Activated naive CD4-positive, alpha-beta T cell treated with anti-CD3 and anti-CD28 coated beads, Interleukin-2, amount 10 ng/mL, durations not matched to agents 7 days and 5 days (primary cell): Measurements from ENCODE around the gene RBM17.
"Not testable (repeated sequence)": the region's sequence is repeated elsewhere in the genome, so short reads cannot be mapped to it uniquely, and the experiment has no call there.

Source experiments
- CTCF ChIA-PET: fragments of 350-600 bp; sonication (Branson Sonifier 250); formaldehyde crosslinking; loops from one replicate; lab custom pipeline; 2021; ENCODE audit warnings: antibody characterized with exemption; lab: Charles Lee
- DNase-seq: peaks from one replicate; pipeline ENCODE4 v3.0.0-alpha.2; 2020
- H3K27ac Mint-ChIP-seq: one replicate; pipeline ENCODE4 v1.8.0; 2021; ENCODE audit warnings: mild to moderate bottlenecking, moderate library complexity, mixed read lengths
- H3K27me3 Mint-ChIP-seq: one replicate; pipeline ENCODE4 v1.8.0; 2021; ENCODE audit warnings: mild to moderate bottlenecking, mixed read lengths
- H3K36me3 Mint-ChIP-seq: one replicate; pipeline ENCODE4 v1.8.0; 2021; ENCODE audit warnings: mixed read lengths
- H3K4me1 Mint-ChIP-seq: one replicate; pipeline ENCODE4 v1.8.0; 2021; ENCODE audit warnings: mixed read lengths
- H3K4me3 Mint-ChIP-seq: one replicate; pipeline ENCODE4 v1.8.0; 2021; ENCODE audit warnings: mild to moderate bottlenecking, moderate library complexity, mixed read lengths
- H3K9me3 Mint-ChIP-seq: one replicate; pipeline ENCODE4 v1.8.0; 2021; ENCODE audit warnings: mixed read lengths

The RBM17 gene

GRCh38 chr10:6133331-6134098 is 44.7 kb downstream of the RBM17 start:
- peaks cover 59% of the 10 kb centered on the region for H3K4me1 Mint-ChIP-seq
- no peaks in the 10 kb centered on the region for H3K9me3 Mint-ChIP-seq
- no peak overlapping the region for H3K27ac Mint-ChIP-seq
- H3K4me3 Mint-ChIP-seq, result no peak overlapping the region
- DNase-seq, result no peak
- CTCF ChIA-PET, result no interaction called here
- H3K36me3 Mint-ChIP-seq, result no peaks in the 10 kb centered on the region
- H3K27me3 Mint-ChIP-seq, result peaks cover 62% of the 10 kb centered on the region

GRCh38 chr10:6134099-6134823 is 45.4 kb downstream of the RBM17 start:
- peaks cover 63% of the 10 kb centered on the region for H3K27me3 Mint-ChIP-seq
- CTCF ChIA-PET, result interaction anchor here (1.2 kb wide), 1 partner anchor 66 kb away, joined by 3 read pairs; no protein-coding TSS in a partner anchor
- no peak for DNase-seq
- H3K4me1 Mint-ChIP-seq, result peaks cover 55% of the 10 kb centered on the region
- H3K4me3 Mint-ChIP-seq, result no peak overlapping the region
- H3K9me3 Mint-ChIP-seq, result no peaks in the 10 kb centered on the region
- no peak overlapping the region for H3K27ac Mint-ChIP-seq
- no peaks in the 10 kb centered on the region for H3K36me3 Mint-ChIP-seq

GRCh38 chr10:6135039-6135438 is 46.2 kb downstream of the RBM17 start:
- Mint-ChIP-seq H3K4me1 (peaks cover 54% of the 10 kb centered on the region), H3K9me3 (no peaks in the 10 kb centered on the region), H3K4me3 (no peak overlapping the region), H3K27ac (no peak overlapping the region), H3K36me3 (no peaks in the 10 kb centered on the region), H3K27me3 (peaks cover 62% of the 10 kb centered on the region)
- CTCF ChIA-PET, result interaction anchor here (0.8 to 3.3 kb wide), 4 partner anchors 9 to 267 kb away, joined by 3 to 23 read pairs (median 3); no protein-coding TSS in a partner anchor
- DNase-seq, result peak; percentile 32

- no peaks in the 10 kb centered on the region for H3K36me3 Mint-ChIP-seq
These were observed 46.8 kb downstream of the RBM17 start for GRCh38 chr10:6135589-6136168.

GRCh38 chr10:6136215-6137201 is 47.7 kb downstream of the RBM17 start:
- peak overlapping the region; percentile 68 for H3K27ac Mint-ChIP-seq
- peaks cover 51% of the 10 kb centered on the region for H3K27me3 Mint-ChIP-seq
- peak; percentile 47 for DNase-seq
- CTCF ChIA-PET, result interaction anchor here (1.1 to 3.3 kb wide), 8 partner anchors 8 to 266 kb away, joined by 3 to 23 read pairs (median 4); partner anchors contain the start of gene PFKFB3
- no peak overlapping the region for H3K4me3 Mint-ChIP-seq
- H3K4me1 Mint-ChIP-seq, result peaks cover 57% of the 10 kb centered on the region
- no peaks in the 10 kb centered on the region for H3K9me3 Mint-ChIP-seq
- no peaks in the 10 kb centered on the region for H3K36me3 Mint-ChIP-seq

More at GRCh38 chr10:6135589-6136168, 46.8 kb downstream of the RBM17 start:
- H3K4me1 Mint-ChIP-seq, result peaks cover 56% of the 10 kb centered on the region
- no peak overlapping the region for H3K4me3 Mint-ChIP-seq
- peaks cover 56% of the 10 kb centered on the region for H3K27me3 Mint-ChIP-seq
- no peak for DNase-seq
- no peak overlapping the region for H3K27ac Mint-ChIP-seq
- H3K9me3 Mint-ChIP-seq, result no peaks in the 10 kb centered on the region
- CTCF ChIA-PET, result interaction anchor here (0.8 to 3.3 kb wide), 7 partner anchors 10 to 267 kb away, joined by 3 to 23 read pairs (median 4); partner anchors contain the start of gene PFKFB3

- Mint-ChIP-seq H3K27ac (no peak overlapping the region), H3K4me3 (no peak overlapping the region), H3K36me3 (no peaks in the 10 kb centered on the region), H3K27me3 (peaks cover 49% of the 10 kb centered on the region), H3K9me3 (no peaks in the 10 kb centered on the region), H3K4me1 (peaks cover 72% of the 10 kb centered on the region)
- DNase-seq, result no peak
- CTCF ChIA-PET, result interaction anchor here (0.8 to 1.8 kb wide), 3 partner anchors 13 to 52 kb away, joined by 3 to 4 read pairs (median 4); no protein-coding TSS in a partner anchor
These were observed 49.6 kb downstream of the RBM17 start for GRCh38 chr10:6138456-6138855.

- H3K4me3 Mint-ChIP-seq, result no peak overlapping the region
- CTCF ChIA-PET, result interaction anchor here (0.8 to 1.8 kb wide), 5 partner anchors 11 to 53 kb away, joined by 3 to 5 read pairs (median 4); no protein-coding TSS in a partner anchor
- DNase-seq, result no peak
- H3K4me1 Mint-ChIP-seq, result peaks cover 76% of the 10 kb centered on the region
- peaks cover 41% of the 10 kb centered on the region for H3K27me3 Mint-ChIP-seq
- H3K36me3 Mint-ChIP-seq, result no peaks in the 10 kb centered on the region
- H3K27ac Mint-ChIP-seq, result no peak overlapping the region
- H3K9me3 Mint-ChIP-seq, result no peaks in the 10 kb centered on the region
These were observed 50.6 kb downstream of the RBM17 start for GRCh38 chr10:6139470-6139869.

GRCh38 chr10:6140141-6140841 is 51.5 kb downstream of the RBM17 start:
- Mint-ChIP-seq H3K36me3 (no peaks in the 10 kb centered on the region), H3K4me1 (peaks cover 69% of the 10 kb centered on the region), H3K4me3 (peak overlapping the region; percentile 54), H3K9me3 (no peaks in the 10 kb centered on the region), H3K27me3 (peaks cover 32% of the 10 kb centered on the region), H3K27ac (peak overlapping the region; percentile 84)
- CTCF ChIA-PET, result interaction anchor here (0.8 to 1.8 kb wide), 4 partner anchors 10 to 54 kb away, joined by 3 to 5 read pairs (median 4); no protein-coding TSS in a partner anchor
- DNase-seq, result peak; percentile 67

- H3K27me3 Mint-ChIP-seq, result peaks cover 30% of the 10 kb centered on the region
These were observed 52.1 kb downstream of the RBM17 start for GRCh38 chr10:6140965-6141295.

GRCh38 chr10:6141296-6142151 is 52.7 kb downstream of the RBM17 start:
- no peaks in the 10 kb centered on the region for H3K9me3 Mint-ChIP-seq
- DNase-seq, result peak; percentile 39
- peak overlapping the region; percentile 84 for H3K27ac Mint-ChIP-seq
- peaks cover 24% of the 10 kb centered on the region for H3K27me3 Mint-ChIP-seq
- CTCF ChIA-PET, result no interaction called here
- H3K4me1 Mint-ChIP-seq, result peaks cover 66% of the 10 kb centered on the region
- H3K4me3 Mint-ChIP-seq, result peak overlapping the region; percentile 54
- H3K36me3 Mint-ChIP-seq, result peaks cover 4% of the 10 kb centered on the region

More at GRCh38 chr10:6140965-6141295, 52.1 kb downstream of the RBM17 start:
- CTCF ChIA-PET, result no interaction called here
- Mint-ChIP-seq H3K27ac (peak overlapping the region; percentile 84), H3K4me3 (peak overlapping the region; percentile 54), H3K4me1 (peaks cover 66% of the 10 kb centered on the region), H3K9me3 (no peaks in the 10 kb centered on the region), H3K36me3 (peaks cover 2% of the 10 kb centered on the region)
- DNase-seq, result no peak

- DNase-seq, H3K9me3 Mint-ChIP-seq, CTCF ChIA-PET, H3K4me3 Mint-ChIP-seq, H3K27ac Mint-ChIP-seq: not testable (repeated sequence)
- peaks cover 18% of the 10 kb centered on the region for H3K27me3 Mint-ChIP-seq
- H3K36me3 Mint-ChIP-seq, result peaks cover 10% of the 10 kb centered on the region
- peaks cover 66% of the 10 kb centered on the region for H3K4me1 Mint-ChIP-seq
These were observed 53.4 kb downstream of the RBM17 start for GRCh38 chr10:6142186-6142585.

- H3K9me3 Mint-ChIP-seq, result no peaks in the 10 kb centered on the region
- H3K27me3 Mint-ChIP-seq, result peaks cover 13% of the 10 kb centered on the region
- peaks cover 68% of the 10 kb centered on the region for H3K4me1 Mint-ChIP-seq
- H3K36me3 Mint-ChIP-seq, result peaks cover 15% of the 10 kb centered on the region
- CTCF ChIA-PET, result interaction anchor here (0.7 to 1.3 kb wide), 3 partner anchors 62 to 342 kb away, joined by 3 read pairs; no protein-coding TSS in a partner anchor
- no peak overlapping the region for H3K4me3 Mint-ChIP-seq
- no peak for DNase-seq
- H3K27ac Mint-ChIP-seq, result peak overlapping the region; percentile 45
These were observed 53.8 kb downstream of the RBM17 start for GRCh38 chr10:6142644-6143043.
